Measurements from ENCODE around the gene DLG2.

DNA sequence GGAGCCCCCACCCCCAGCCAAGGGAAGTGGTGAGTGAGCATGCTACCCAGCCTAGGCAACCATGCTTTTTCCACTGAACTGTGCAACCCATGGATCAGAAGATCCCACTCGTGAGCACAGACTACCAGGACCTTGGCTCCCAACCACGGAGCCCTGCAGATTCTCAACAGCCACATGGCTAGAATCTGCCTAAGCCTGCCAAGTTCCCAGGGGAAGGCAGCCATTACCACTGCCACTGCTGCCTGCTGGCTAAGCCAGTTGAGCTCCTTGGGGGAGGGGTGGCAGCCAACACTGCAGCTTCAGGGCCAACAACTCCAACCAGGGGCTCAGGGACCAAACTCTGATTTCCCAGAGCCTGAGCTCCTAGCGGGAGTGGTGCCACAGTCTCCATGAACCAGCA is 195.8 kb downstream of the DLG2 start:
- TF ChIP-seq, protein P1, sequence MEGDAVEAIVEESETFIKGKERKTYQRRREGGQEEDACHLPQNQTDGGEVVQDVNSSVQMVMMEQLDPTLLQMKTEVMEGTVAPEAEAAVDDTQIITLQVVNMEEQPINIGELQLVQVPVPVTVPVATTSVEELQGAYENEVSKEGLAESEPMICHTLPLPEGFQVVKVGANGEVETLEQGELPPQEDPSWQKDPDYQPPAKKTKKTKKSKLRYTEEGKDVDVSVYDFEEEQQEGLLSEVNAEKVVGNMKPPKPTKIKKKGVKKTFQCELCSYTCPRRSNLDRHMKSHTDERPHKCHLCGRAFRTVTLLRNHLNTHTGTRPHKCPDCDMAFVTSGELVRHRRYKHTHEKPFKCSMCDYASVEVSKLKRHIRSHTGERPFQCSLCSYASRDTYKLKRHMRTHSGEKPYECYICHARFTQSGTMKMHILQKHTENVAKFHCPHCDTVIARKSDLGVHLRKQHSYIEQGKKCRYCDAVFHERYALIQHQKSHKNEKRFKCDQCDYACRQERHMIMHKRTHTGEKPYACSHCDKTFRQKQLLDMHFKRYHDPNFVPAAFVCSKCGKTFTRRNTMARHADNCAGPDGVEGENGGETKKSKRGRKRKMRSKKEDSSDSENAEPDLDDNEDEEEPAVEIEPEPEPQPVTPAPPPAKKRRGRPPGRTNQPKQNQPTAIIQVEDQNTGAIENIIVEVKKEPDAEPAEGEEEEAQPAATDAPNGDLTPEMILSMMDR (IDR thresholded peaks at IDR 0.05; ENCODE audit: low read depth, low read length), result no peak
- TF ChIP-seq EZH2phosphoT487 (IDR thresholded peaks at IDR 0.05; ENCODE audit: low read depth), result no peak
